Inflammatory macrophage treated with lipopolysaccharide for 1 hour (primary cell): ENCODE measurements around the gene TMED9.

Experiments used
- DNase-seq, 2 donors: peaks; one replicate each; pipeline ENCODE4 v3.0.0-alpha.2; 2020 to 2022

The TMED9 gene

GRCh38 chr5:177588413-177588909, 3.5 kb upstream of the TMED9 start:
- no peak for DNase-seq

- DNase-seq: no peak
Measured at GRCh38 chr5:177590406-177590805, 1.6 kb upstream of the TMED9 start.

GRCh38 chr5:177591690-177592009, 353 bp upstream of the TMED9 start:
- DNase-seq: no peak

- no peak for DNase-seq
Measured at GRCh38 chr5:177592905-177593304, 902 bp downstream of the TMED9 start.

- no peak for DNase-seq
Measured at GRCh38 chr5:177593511-177593910, 1.5 kb downstream of the TMED9 start.

- DNase-seq: no peak
Measured at GRCh38 chr5:177594071-177594470, 2.1 kb downstream of the TMED9 start.

GRCh38 chr5:177595026-177595585, 3.1 kb downstream of the TMED9 start:
- DNase-seq: no peak

GRCh38 chr5:177595991-177596774, 4.2 kb downstream of the TMED9 start:
- no peak for DNase-seq

GRCh38 chr5:177596775-177597238, 4.8 kb downstream of the TMED9 start:
- DNase-seq: no peak

GRCh38 chr5:177598477-177598876, 6.5 kb downstream of the TMED9 start:
- DNase-seq: peak in 1 of 2 donors; percentile 5

- DNase-seq: peak; percentile 69 to 85
Measured at GRCh38 chr5:177599731-177600507, 7.9 kb downstream of the TMED9 start, which contains the start of gene B4GALT7. Gene B4GALT7, plus strand, starts transcription at chr5:177600132. Its CDS starts 79 bp downstream, at chr5:177600211.

GRCh38 chr5:177600508-177601018, 8.6 kb downstream of the TMED9 start:
- no peak for DNase-seq

GRCh38 chr5:177601126-177601525, 9.1 kb downstream of the TMED9 start:
- DNase-seq: no peak

- DNase-seq: no peak
Measured at GRCh38 chr5:177601577-177602457, 9.8 kb downstream of the TMED9 start.

GRCh38 chr5:177602458-177602830, 10.4 kb downstream of the TMED9 start:
- no peak for DNase-seq

GRCh38 chr5:177603631-177604030, 11.6 kb downstream of the TMED9 start:
- DNase-seq: no peak

- DNase-seq: no peak
Measured at GRCh38 chr5:177604116-177604521, 12.1 kb downstream of the TMED9 start.

GRCh38 chr5:177604656-177605055, 12.7 kb downstream of the TMED9 start:
- no peak for DNase-seq

- DNase-seq: no peak
Measured at GRCh38 chr5:177605078-177605477, 13.1 kb downstream of the TMED9 start.

- no peak for DNase-seq
Measured at GRCh38 chr5:177605667-177606066, 13.7 kb downstream of the TMED9 start.

- DNase-seq: no peak
Measured at GRCh38 chr5:177606071-177607051, 14.4 kb downstream of the TMED9 start.
